ENCODE results near the gene TIMP2.

The TIMP2 gene

DNA sequence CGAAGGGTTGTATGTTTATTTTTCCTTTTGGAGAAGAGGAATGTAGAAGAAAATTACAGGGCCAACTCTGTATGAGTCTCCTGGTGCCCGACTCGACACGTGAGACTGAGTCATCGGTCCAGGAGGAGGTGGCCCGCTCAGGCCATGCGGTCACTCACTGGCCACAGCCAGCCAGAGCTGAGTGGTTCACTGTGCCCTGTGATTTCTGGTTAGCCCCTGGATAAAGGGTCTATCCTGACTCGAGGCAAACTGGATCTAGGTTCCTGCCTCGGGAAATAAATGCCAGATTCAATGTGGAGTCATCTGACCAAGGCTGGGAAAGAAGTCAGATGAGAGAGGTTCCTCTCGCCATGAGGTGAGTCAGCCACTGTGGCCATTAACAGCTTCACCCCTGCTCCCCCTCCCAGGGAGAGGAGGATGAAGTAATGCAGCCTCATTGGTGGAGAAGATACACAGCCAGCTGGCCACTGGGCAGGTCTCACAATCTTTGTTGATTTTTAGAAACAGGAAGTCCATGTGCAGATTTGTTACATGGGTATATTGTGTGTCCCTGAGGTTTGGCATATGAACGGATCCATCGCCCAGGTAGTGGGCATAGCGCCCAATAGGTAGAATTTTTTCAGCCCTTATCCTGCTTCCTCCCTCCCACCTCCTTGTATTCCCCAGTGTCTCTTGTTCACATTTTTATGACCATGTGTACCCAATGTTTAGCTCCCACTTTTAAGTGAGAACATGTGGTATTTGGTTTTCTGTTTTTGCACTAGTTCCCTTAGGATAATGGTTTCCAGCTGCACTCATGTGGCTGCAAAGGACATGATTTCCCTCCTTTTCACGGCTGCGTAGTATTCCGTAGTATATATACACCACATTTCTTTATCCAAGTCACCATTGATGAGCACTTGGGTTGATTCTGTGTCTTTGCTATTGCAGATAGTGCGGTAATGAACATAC, 62.8 kb downstream of the TIMP2 start:
- no peak for DNase-seq

DNA sequence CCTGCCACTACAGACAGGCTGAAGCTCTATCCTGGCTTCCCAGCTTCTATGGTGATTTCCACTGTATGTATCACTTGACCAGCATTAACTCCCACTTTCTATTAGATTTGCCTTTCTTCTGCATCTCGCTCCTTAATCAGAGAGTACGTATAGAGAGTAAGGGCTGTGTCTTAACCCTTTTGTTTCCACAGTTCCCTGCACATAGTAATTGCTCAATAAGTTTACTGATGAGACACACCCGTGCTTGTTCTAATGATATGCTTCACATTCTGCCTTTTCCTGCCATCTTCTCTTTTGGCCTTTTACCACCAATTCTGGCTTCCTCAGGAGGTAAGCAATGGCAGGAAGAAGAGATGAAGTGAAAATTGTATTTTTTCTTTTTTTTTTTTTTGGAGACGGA, 64.0 kb downstream of the TIMP2 start:
- DNase-seq: no peak

DNA sequence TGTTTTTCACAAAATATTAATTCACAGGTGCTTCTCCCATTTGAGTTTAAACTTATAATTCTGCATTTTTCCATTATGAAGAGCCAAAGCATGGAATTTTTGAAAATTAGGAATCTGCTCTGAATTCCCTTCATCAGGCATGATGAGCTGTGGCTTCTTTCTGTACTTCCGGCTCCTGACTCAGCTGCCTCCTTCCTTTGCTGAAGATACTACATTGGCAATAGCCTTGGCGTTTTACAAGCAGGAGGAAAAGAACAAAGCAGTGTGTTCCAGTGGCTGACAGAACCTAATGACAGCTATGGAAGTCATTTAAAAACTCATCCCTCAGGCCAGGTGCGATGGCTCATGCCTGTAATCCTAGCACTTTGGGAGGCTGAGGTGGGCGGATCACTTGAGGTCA, 66.1 kb downstream of the TIMP2 start:
- DNase-seq: no peak

DNA sequence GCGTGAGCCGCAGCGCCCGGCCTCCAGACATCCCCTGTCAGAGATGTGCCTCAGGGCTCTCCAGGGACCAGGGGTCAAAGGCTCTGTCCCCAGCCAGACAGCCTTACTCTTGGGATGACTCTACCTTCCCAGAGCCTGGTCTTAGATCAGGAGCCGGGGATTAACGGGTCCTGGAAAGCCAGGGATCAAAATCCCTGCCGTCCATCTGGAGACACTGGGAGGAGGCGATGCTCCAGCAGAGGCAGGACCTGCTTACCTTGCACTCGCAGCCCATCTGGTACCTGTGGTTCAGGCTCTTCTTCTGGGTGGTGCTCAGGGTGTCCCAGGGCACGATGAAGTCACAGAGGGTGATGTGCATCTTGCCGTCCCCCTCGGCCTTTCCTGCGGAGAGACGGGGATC, 67.9 kb downstream of the TIMP2 start:
- DNase-seq: no peak

DNA sequence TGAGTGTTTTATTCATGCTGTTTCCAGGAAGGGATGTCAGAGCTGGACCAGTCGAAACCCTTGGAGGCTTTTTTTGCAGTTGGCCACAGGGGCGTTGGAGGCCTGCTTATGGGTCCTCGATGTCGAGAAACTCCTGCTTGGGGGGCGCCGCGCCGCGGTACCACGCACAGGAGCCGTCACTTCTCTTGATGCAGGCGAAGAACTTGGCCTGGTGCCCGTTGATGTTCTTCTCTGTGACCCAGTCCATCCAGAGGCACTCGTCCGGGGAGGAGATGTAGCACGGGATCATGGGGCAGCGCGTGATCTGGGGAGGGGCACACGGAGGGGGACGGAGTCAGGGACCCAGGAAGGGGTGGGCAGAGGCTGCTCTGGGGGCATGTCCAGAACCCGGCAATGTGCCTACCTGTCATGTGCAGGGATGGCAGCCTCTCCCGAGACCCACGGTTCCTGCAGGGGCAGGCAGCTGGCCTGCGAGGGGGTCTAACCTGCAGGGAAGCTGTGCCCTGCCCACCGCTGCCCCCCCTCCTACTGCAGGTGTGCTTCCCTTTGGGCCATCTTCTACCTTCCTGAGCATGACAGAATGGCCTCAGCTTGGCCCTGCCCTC, 69.5 kb downstream of the TIMP2 start:
- no peak for DNase-seq

DNA sequence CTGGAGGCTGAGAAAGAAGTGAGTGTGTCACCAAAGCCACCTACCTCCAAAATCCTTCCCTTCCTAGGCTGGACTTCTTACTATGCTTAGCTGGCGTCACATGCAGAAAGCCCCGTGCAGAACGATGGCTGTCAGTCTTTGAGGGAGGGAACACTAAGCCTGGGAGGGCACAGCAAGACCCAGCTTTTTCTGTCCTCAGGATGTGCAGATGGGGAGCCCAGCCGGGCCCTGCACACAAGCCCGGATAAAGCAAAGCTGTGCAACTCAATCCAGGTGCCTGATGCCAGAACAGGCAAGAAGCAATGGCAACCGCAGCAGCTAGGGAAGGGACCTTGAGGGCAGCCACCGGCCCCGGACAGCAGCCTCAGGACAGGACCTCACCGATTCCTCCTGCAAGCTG, 70.7 kb downstream of the TIMP2 start:
- DNase-seq: no peak

DNA sequence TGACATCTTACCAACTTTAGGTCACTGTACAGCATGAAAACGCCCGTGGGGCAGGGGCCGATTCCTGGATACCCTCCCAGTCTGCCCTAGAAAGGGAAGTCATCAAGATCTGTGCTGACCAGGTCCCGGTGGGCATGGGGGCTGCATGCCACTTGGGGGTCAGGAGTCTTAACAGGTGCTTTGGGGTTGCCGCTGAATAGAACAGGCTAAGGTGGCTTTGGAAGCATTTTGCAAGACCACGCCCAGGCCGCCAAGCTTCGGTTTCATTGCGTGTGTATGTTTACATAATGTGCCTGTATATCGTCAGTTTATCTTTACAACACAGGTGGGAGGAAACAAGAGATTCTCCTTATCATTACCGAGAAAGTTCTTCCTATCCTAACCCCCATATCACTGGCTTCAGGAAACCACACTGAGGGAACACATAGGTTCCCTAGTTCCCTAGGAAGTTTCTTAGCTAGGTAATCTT, 71.2 kb downstream of the TIMP2 start:
- DNase-seq: no peak

DNA sequence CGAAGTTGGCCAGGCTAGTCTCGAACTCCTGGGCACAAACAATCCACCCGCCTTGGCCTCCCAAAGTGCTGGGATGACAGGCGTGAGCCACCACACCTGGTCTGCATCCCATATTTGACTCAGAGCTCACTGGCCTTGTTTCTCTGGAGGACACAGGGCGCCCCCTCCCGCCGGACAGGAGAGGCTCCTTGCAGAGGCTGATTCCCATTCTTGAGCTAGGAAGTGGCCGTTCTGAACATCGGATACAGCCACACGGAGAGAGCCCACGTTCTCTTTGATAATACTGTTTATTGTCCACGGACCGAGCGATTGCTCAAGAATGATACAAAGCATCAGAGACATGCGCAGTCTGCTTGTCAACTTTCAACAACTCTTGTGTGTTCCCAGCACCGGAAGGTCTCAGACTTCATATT, 72.5 kb downstream of the TIMP2 start:
- DNase-seq: no peak

DNA sequence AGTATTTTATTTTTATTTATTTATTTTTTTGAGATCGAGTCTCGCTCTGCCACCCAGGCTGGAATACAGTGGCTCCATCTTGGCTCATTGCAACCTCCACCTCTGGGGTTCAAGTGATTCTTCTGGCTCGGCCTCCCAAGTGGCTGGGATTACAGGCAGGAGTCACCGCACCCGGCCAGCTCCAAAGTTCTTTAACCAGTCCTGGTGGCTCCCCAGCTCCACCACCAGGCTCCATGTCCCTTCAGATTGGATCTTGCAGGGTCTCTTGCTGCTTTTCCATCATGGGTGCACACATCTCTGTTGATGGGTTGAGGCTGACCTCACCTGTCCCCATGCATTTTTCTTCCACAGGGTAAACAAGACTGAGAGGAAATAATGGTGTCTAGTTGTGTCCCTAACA, 76.2 kb downstream of the TIMP2 start:
- DNase-seq: no peak

DNA sequence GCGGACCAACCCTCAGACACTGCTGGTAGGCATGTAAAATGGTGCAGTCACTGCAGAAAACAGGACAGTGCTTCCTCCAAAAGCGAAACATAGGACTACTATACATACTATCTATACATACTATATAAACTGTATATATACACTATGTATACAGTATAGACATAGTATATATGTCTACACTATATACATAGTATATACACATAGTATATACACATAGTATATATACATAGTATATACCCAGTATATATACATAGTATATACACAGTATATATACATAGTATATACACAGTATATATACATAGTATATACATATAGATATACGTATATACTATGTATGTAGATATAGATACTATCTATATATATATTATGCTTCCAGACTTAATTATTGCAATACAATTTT, 78.1 kb downstream of the TIMP2 start:
- no peak for DNase-seq

DNA sequence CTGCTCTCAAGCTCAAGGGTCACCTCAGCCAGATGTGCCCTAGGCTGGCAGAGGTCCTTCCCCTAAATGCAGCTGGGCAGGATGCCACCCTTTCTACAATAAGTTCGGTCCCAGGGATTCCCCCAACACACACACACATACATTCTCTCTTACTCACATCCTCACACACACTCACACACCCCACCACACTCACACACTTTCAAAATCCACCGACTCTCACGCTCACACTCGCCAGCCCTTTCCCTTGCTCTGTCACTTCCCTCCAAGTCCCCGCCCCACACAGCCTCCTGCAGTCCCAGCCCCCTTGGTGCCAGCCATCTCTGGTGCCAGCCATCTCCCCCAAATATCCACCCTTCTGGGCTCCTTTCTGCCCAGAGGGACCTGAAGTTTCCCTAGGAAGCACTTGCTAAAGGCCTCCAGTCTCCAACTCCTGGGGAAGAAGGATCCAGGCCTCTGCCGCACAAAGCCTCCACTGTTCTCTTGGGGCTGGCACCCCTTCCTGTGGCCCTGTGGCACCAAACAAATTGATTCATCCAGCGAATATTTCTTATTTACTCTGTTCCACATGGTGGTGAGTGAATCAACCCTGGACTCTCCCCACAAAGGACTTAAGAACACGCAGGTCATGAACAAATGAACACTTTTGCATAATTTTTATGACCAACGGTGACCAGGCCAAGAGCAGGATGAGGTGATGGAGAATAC, 80.7 kb downstream of the TIMP2 start:
- DNase-seq: no peak

DNA sequence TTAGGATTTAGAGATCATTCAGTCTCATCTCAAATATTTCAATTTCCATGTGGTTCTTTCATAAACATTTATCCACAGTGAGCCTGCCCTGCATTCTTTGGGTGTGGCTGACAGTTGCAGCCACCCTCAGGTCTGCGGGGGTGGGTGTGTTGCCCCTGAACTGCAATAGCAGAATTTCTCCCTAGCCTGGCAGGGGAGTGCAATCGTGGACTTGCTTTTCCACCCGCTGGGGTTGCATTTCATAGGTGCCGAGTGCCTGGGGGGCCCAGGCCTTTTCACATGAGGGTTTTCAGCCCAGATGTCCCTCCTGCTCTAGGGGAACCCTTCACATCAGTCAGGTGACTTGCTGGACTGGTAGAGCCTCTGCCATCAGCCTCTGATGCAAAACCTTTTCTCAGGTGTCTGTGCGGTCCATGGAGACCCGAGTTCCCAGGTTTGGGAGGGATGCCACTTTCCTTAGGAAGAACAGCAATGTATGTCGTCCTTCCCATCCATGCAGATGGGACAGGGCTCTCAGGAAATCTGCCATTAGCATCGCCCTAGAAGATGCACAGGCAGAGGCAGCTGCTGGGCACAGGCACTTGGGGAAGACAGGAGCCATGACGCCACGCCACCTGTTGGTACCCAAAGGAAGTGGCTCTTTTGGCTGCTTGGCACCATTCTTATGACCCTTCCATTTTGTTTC, 82.2 kb downstream of the TIMP2 start:
- DNase-seq: peak; percentile 32

DNA sequence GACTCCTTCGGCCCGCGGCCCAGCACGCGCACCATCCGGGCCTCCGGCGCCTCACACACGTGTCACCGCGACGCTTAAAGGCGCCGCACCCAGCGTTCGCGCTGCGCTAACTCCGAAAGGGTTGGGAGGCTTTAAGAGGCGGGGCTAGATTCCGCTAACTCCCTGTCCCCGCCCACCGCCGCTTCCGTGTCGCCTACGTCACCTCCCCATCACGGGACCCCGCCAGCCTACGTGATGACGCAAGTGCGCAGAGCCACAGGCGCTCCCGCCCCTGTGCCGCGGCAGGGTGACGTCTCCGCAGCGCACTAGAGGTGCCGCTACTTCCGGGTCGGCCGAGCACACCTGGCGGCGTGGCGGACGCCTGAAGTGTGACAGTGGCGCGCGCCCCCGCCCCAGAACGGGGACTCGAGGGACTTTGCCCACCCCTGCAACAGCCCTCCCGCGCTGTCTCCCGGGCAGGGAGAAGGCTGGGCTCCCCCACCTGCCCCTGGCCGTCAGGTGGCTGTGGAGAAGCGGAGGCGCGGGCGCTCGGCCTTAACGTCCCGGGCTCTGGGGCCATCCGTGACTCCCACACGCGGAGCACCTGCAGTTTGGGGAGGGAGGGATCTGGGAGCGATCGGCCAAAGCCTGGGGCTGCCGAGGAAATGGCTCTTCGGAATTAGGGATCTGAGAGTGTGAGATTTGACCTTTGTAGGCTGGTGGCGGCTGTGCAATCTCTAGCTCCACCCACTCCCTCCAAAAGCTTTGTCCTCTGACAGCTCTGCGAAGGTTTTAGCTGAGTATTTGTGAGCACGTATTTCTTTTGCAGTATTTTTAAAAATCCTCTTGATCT, 84.2 kb downstream of the TIMP2 start, which contains the start of gene USP36:
Gene USP36, minus strand, starts transcription at position 35 of the 832 bp plus-strand sequence. CDS start 4,451 bp downstream, outside the sequence.
- peak; percentile 100 for DNase-seq

DNA sequence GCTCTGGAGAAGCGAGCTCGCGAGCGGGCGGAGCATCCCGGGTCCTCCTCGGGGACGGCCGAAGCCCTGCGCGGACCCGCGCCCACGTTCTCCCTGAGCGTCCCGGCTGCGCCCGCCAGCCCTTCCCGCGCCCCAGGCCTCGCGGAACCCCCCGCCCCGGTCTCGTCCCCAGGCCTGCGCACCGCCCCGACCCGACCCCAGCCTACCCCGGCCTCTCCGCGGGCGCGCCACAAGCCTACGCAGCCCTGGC, 84.7 kb downstream of the TIMP2 start:
- no peak for DNase-seq

DNA sequence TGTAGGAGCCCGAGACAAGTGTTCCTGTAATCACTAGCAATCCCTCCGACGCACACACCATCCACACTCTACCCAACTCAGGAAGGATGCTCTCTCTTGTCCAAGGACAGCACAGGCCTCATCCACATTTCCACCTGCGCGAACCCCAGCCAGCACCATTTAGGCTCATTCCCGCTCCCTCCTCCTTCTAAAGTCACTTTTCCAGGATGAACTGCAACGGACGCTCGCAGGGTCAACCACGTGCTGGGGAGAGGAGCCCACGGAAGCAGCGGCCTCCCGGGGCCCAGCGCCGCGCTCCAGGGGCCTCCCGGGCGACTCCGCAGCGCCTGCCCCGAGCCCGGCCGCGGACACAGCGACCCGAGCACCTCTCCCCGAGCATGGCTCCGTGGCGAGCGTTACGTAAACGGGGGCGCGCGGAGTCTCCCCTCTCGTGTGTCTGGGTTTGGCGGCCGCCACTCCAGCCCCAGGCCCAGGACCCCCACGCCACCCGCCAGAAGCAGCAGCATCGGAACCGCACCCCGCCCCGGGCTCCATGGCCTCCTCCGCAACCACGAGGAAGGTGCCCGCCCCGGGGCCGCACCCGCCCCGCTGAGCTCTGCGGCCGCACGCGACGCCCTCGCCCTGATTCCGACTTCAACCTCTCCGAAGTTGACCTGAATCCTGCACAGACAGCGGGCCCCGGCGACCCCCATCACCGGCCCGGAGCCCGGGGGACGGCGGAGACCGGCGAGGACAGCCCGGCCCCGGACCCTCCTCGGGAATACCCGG, 85.2 kb downstream of the TIMP2 start:
- DNase-seq: peak; percentile 44

DNA sequence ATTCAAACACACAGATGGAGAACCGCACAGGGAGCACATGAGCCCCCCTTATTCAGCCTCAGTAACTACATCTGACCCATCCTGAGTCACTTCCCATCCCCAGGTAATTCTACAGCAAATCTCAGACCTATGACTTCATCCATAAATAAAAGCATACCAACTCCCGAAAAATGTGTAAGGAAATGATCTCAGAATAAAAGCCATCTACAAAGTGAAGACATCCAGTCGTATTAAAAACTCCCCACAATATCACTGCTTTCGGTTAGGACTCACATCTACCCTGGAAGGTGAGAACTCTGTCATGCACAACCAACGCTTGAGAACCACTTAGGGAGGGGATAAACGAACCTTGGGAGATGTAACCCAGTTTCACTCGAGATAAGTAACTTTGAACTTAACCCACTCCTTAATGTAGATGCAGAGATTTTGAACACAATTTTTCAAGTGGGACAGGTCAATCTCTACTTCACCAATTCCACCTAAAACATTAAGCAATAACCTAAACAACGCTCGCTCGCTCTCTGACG, 85.9 kb downstream of the TIMP2 start:
- no peak for DNase-seq

DNA sequence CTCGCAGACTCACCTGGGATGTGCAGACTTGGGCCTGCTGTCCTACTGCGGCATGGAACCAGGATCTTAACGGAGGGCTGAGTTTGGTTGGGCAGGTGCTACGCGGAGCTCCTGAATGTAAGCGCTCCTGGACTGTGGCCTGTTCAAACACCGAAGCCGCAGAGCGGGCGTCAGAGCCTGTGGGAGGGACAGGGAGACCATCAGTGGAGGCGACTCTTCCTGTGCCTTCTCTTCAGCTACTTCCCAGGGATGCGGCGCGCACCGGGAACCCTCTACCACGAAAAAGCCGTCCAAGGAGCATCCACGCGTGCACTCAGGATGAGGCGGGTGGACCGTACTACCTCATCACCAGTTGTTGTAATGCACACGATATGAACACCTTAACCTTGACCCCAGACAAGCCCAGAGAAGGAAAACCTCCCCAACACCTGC, 86.6 kb downstream of the TIMP2 start:
- no peak for DNase-seq

DNA sequence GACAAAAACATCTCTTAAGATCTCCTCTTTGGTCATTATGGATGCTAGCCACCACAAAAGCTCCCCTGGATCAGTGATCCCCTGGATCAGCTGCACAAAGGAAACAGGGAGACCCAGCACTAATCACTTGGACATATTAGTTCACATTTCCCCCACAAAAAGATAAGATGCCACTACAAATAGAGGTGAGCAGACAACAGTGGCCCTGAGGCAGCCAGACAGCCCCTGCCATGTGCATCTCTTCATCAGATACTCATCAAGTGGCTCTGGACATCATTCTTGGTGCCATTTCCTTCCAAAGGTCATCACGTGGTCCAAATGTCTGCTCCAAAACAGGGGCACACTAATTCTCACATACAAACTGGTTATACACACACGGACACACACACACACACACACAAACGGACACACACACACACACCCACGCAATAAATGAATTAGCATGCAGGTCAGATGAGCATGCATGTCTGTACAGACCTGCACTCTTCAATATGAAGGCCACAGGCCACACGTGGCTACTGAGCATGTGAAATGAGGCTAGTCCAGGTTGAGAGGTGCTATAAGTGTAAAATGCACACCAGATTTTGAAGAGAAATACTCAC, 88.7 kb downstream of the TIMP2 start:
- DNase-seq: no peak

DNA sequence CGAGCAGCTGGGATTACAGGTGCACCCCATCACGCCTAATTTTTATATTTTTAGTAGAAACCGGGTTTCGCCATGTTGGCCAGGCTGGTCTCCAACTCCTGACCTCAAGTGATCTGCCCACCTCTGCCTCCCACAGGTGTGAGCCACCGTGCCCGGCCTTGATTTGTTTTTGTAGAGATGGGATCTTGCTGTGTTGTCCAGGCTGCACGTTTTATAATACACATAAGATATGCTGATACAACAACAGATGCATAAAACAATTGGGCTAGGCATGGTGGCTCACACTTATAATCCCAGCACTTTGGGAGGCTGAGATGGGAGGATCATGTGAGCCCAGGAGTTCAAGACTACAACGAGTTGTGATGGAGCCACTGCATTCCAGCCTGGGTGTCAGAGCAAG, 90.6 kb downstream of the TIMP2 start:
- no peak for DNase-seq

DNA sequence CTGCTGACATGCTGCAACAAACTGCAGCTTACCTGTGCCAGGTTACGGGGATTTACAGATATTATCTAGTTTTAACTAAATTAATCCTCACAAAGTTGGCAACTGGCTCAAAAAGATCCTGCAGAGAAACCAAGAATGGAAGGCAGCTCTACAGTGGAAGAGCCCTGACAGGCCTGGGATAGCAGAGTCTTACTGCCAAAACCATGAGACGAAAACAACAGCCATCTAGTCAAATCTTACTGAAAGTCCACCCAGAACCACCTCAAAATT, 92.7 kb downstream of the TIMP2 start:
- DNase-seq: no peak
